Effector memory CD8-positive, alpha-beta T cell (primary cell): Measurements from ENCODE around the gene PCDHGA8.
"Not testable (repeated sequence)": the region's sequence is repeated elsewhere in the genome, so short reads cannot be mapped to it uniquely, and the experiment has no call there.

Source experiments
- ATAC-seq: fragments of 150-1000 bp; cut with Tn5 transposase; replicated peaks from 2 replicates; pipeline ENCODE4 v1.10.0; 2021; ENCODE audit warnings: mild to moderate bottlenecking, moderate library complexity
- DNase-seq, 3 experiments: peaks; one replicate each; pipeline ENCODE4 v3.0.0; 2021
- H3K27ac Mint-ChIP-seq, 2 donors: one replicate each; pipeline ENCODE4 v1.8.0; 2022; ENCODE audit warnings: mild to moderate bottlenecking in 2 of 2, mixed read lengths in 2 of 2, moderate library complexity in 2 of 2
- H3K27me3 Mint-ChIP-seq, 2 donors: one replicate each; pipeline ENCODE4 v1.8.0; 2022; ENCODE audit warnings: mixed read lengths in 2 of 2
- H3K36me3 Mint-ChIP-seq: one replicate; pipeline ENCODE4 v1.8.0; 2022; ENCODE audit warnings: mild to moderate bottlenecking, moderate library complexity, mixed read lengths; ENCODE audit not compliant: insufficient read depth
- H3K4me1 Mint-ChIP-seq, 2 donors: one replicate each; pipeline ENCODE4 v1.8.0; 2022; ENCODE audit warnings: low read depth in 2 of 2, mixed read lengths in 2 of 2
- H3K4me3 Mint-ChIP-seq, 2 donors: one replicate each; pipeline ENCODE4 v1.8.0; 2022; ENCODE audit warnings: mild to moderate bottlenecking in 2 of 2, mixed read lengths in 2 of 2, moderate library complexity in 2 of 2
- H3K9me3 Mint-ChIP-seq, 2 donors: one replicate each; pipeline ENCODE4 v1.8.0; 2022; ENCODE audit warnings: mixed read lengths in 2 of 2

The PCDHGA8 gene

DNA sequence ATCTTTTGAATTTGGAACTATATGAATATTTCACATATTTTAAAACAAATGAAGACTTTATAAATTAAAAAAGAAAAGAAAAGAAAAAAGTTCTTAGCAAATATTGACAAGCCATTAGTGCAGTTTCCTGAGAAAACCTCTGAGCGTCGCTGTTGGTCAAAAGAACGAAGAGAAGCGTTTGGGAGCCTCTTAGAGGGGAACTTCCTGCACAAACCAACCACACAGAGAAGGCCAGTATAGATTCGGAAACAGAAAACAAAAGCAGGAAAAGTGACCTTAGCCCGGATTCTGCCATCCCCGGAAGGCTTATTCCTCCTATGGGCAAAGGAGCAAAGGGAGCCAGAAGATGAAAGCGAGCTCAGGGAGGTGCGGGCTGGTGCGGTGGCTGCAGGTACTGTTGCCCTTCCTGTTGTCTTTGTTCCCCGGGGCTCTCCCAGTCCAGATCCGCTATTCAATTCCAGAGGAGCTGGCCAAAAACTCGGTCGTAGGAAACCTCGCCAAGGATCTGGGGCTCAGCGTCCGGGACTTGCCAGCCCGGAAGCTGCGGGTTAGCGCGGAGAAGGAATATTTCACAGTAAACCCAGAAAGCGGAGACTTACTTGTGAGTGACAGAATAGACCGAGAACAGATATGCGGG is 32.5 kb upstream of the PCDHGA8 start, which contains the start of gene PCDHGB2:
TSS of gene PCDHGB2 (plus strand) at position 205 of the 637 bp plus-strand sequence. CDS start at position 347, 142 bp downstream.
- DNase-seq (peak in 1 of 3 experiments; percentile 20), ATAC-seq (peak; percentile 54)
- Mint-ChIP-seq H3K4me1 (peaks cover 2 to 9% of the 10 kb centered on the region in 2 donors), H3K36me3 (peaks cover 13% of the 10 kb centered on the region), H3K27ac (peak within 1 kb of the TSS; percentile 44 to 47), H3K27me3 (peaks cover 59 to 95% of the 10 kb centered on the region in 2 donors), H3K9me3 (peaks cover 0 to 15% of the 10 kb centered on the region in 2 donors), H3K4me3 (peak within 1 kb of the TSS; percentile 65 to 80)

DNA sequence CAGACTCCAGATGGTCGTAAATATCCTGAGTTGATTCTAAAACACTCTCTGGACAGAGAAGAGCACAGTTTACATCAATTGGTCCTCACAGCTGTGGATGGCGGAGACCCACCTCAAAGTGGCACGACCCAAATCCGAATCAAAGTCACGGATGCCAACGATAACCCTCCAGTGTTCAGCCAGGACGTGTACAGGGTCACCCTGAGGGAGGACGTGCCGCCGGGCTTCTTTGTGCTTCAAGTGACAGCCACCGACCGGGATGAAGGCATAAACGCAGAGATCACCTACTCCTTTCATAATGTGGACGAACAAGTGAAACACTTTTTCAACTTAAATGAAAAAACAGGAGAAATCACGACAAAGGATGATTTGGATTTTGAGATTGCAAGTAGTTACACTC is 31.7 kb upstream of the PCDHGA8 start:
- Mint-ChIP-seq H3K27me3 (peaks cover 60 to 95% of the 10 kb centered on the region in 2 donors), H3K4me3 (peak overlapping the region in 1 of 2 donors; percentile 80), H3K36me3 (peaks cover 16% of the 10 kb centered on the region), H3K27ac (no peak overlapping the region), H3K9me3 (peaks cover 0 to 15% of the 10 kb centered on the region in 2 donors), H3K4me1 (peaks cover 2 to 9% of the 10 kb centered on the region in 2 donors)
- ATAC-seq (no peak), DNase-seq (no peak)

DNA sequence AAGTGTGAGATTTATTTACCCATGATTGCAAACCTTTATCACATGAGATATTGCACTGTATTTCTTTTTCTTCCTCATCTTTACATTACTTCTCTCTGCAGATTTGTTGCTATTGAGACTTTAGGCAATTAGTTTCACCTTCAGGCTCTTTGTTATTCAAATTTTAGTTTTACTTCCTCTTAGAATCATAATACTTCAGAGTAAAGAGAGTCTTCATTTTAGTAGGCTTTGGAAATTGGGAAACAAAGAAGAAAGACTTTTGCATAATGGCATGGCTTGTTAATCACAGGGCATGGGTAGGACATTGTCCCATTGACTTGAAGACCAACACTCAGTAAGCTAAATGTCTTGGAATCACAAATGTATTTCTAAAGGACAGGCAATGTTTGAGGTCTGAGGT is 29.7 kb upstream of the PCDHGA8 start:
- Mint-ChIP-seq H3K9me3 (peaks cover 0 to 15% of the 10 kb centered on the region in 2 donors), H3K36me3 (peaks cover 19% of the 10 kb centered on the region), H3K4me1 (peaks cover 2 to 9% of the 10 kb centered on the region in 2 donors), H3K27ac (no peak overlapping the region), H3K27me3 (peaks cover 52 to 90% of the 10 kb centered on the region in 2 donors), H3K4me3 (no peak overlapping the region)
- ATAC-seq (no peak), DNase-seq (no peak)

DNA sequence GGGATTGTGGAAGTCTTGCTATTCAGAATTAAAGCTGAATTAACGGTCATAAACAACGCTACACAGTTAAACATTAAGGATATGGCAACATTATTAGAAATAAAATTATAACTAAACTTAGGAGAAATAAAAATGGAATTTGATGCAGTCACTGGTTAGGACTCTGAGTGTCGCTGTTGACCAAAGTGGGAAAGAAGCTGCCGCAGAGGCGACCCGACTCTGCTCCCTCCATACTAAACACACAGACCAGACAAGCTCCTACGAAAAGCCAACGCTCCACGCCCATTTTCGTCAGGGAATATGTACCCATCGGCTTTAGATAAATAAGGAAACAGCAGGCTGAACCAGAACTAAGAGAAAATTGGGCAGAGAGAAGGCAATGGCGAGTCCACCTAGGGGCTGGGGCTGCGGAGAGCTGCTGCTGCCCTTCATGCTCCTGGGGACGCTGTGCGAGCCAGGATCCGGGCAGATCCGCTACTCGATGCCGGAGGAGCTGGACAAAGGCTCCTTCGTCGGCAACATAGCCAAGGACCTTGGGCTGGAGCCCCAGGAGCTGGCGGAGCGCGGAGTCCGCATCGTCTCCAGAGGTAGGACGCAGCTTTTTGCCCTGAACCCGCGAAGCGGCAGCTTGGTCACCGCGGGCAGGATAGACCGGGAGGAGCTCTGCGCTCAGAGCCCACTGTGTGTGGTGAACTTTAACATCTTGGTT is 28.3 kb upstream of the PCDHGA8 start, which contains the start of gene PCDHGA5:
TSS of gene PCDHGA5 (plus strand) at position 211 of the 709 bp plus-strand sequence. CDS start at position 380, 169 bp downstream.
- Mint-ChIP-seq H3K4me1 (peaks cover 2 to 9% of the 10 kb centered on the region in 2 donors), H3K27me3 (peaks cover 51 to 89% of the 10 kb centered on the region in 2 donors), H3K36me3 (peaks cover 19% of the 10 kb centered on the region), H3K4me3 (no peak within 1 kb of the TSS), H3K27ac (no peak within 1 kb of the TSS), H3K9me3 (peaks cover 0 to 15% of the 10 kb centered on the region in 2 donors)
- DNase-seq (no peak), ATAC-seq (no peak)

DNA sequence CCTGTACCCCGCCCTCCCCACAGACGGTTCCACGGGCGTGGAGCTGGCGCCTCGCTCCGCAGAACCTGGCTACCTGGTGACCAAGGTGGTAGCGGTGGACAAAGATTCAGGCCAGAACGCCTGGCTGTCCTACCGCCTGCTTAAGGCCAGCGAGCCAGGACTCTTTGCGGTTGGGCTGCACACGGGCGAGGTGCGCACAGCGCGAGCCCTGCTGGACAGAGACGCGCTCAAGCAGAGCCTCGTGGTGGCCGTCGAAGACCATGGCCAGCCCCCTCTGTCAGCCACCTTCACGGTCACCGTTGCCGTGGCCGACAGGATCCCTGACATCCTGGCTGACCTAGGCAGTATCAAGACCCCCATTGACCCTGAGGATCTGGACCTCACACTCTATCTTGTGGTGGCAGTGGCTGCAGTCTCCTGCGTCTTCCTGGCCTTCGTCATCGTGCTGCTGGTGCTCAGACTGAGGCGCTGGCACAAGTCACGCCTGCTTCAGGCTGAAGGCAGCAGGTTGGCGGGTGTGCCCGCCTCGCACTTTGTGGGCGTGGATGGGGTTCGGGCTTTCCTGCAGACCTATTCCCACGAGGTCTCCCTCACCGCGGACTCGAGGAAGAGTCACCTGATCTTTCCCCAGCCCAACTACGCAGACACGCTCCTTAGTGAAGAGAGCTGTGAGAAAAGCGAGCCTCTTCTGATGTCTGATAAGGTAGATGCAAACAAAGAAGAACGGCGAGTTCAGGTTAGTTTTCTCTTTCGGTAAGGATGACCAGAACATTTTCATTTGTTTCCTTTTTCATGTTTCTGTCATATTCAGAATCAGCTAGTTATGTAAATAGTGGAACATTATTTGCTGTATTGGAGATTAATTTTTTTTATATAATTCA is 26.2 kb upstream of the PCDHGA8 start:
- Mint-ChIP-seq H3K36me3 (peaks cover 17% of the 10 kb centered on the region), H3K27ac (no peak overlapping the region), H3K9me3 (peaks cover 0 to 8% of the 10 kb centered on the region in 2 donors), H3K4me3 (no peak overlapping the region), H3K27me3 (peaks cover 52 to 85% of the 10 kb centered on the region in 2 donors), H3K4me1 (peaks cover 3 to 10% of the 10 kb centered on the region in 2 donors)
- ATAC-seq (no peak), DNase-seq (no peak)

DNA sequence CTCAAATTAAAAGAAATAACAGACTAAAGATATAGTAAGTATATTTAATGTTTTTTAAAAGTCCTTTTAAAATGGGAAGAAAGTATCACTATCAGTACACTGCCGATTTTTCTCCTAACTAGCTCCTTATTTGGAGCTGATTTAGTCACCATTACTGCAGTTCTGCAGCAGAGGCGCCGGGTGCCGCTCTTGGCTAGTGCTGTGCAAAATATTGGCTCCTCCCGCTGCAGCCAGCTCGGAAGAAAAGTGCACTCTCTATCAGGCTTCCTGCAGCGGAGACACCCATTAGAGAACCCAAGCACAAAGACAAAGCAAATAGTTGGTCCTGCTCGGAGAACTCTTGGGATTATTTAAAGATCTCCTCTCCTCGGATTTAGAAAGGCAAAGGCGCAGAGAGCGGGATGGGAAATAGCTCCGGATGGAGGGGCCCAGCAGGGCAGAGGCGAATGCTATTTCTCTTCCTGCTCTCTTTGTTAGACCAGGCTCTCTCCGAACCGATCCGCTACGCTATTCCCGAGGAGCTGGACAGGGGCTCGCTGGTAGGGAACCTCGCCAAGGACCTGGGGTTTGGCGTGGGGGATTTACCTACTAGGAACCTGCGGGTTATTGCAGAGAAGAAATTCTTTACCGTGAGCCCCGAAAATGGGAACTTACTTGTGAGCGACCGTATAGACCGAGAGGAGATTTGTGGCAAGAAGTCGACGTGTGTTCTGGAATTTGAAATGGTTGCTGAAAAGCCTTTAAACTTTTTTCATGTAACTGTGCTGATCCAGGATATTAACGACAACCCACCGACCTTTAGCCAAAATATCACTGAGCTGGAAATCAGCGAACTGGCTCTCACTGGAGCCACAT is 22.2 kb upstream of the PCDHGA8 start, which contains the start of gene PCDHGB3:
TSS of gene PCDHGB3 (plus strand) at position 249 of the 855 bp plus-strand sequence. CDS start at position 402, 153 bp downstream.
- H3K36me3 Mint-ChIP-seq, result peaks cover 3% of the 10 kb centered on the region
- H3K4me3 Mint-ChIP-seq, result peak within 1 kb of the TSS; percentile 75 to 86
- peak within 1 kb of the TSS in 1 of 2 donors; percentile 77 for H3K27ac Mint-ChIP-seq
- H3K9me3 Mint-ChIP-seq, result no peaks in the 10 kb centered on the region
- peaks cover 35 to 63% of the 10 kb centered on the region in 2 donors for H3K27me3 Mint-ChIP-seq
- ATAC-seq (peak; percentile 74), DNase-seq (no peak)
- peaks cover 5% of the 10 kb centered on the region in 2 donors for H3K4me1 Mint-ChIP-seq

DNA sequence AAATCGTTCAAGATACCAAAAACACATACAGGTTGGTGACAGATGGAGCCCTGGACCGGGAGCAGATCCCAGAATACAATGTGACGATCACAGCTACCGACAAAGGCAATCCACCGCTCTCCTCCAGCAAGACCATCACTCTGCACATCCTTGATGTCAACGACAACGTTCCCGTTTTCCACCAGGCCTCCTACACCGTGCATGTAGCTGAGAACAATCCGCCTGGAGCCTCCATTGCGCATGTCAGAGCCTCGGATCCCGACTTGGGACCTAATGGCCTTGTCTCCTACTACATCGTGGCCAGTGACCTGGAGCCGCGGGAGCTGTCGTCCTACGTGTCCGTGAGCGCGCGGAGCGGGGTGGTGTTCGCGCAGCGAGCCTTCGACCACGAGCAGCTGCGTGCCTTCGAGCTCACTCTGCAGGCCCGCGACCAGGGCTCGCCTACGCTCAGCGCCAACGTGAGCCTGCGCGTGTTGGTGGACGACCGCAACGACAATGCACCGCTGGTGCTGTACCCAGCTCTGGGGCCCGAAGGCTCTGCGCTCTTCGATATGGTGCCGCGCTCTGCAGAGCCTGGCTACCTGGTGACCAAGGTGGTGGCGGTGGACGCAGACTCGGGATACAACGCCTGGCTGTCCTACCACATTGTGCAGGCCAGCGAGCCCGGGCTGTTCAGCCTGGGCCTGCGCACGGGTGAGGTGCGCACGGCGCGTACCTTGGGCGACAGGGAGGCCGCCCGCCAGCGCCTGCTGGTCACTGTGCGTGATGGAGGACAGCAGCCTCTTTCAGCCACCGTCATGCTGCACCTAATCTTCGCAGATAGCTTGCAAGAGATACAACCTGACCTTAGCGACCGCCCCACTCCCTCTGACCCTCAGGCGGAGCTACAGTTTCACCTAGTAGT is 20.6 kb upstream of the PCDHGA8 start:
- H3K9me3 Mint-ChIP-seq, result peaks cover 0 to 4% of the 10 kb centered on the region in 2 donors
- H3K4me3 Mint-ChIP-seq, result no peak overlapping the region
- H3K27me3 Mint-ChIP-seq, result peaks cover 32 to 59% of the 10 kb centered on the region in 2 donors
- peaks cover 3% of the 10 kb centered on the region for H3K36me3 Mint-ChIP-seq
- ATAC-seq (no peak), DNase-seq (no peak)
- H3K4me1 Mint-ChIP-seq, result peaks cover 5% of the 10 kb centered on the region in 2 donors
- no peak overlapping the region for H3K27ac Mint-ChIP-seq

DNA sequence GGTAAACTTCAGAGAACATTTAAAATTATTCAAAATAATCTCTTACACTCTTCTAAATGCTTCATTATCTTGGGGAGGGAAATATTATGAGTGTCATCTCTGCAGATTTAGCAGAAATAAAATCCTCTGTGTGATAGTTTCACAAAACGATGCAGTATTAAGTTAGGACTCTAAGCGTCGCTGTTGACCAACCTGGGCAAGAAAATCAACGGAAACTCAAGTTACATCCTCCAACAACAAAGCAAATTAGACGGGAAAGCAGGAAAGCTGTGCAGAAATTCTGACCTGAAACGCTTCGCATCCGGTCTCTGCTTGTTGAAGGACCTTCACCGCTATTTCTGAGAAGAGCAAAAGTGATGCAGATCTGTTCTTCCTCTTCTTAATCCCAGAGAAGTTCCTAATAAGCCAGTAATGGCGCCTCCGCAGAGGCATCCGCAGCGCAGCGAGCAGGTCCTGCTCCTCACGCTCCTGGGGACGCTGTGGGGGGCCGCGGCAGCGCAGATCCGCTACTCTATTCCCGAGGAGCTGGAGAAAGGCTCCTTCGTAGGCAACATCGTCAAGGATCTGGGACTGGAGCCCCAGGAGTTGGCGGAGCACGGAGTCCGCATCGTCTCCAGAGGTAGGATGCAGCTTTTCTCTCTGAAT is 18.6 kb upstream of the PCDHGA8 start, which contains the start of gene PCDHGA6:
TSS of gene PCDHGA6 (plus strand) at position 219 of the 645 bp plus-strand sequence. CDS start at position 412, 193 bp downstream.
- Mint-ChIP-seq H3K4me1 (peaks cover 5% of the 10 kb centered on the region in 2 donors), H3K36me3 (no peaks in the 10 kb centered on the region), H3K4me3 (no peak within 1 kb of the TSS), H3K27me3 (peaks cover 30 to 53% of the 10 kb centered on the region in 2 donors), H3K9me3 (peaks cover 0 to 4% of the 10 kb centered on the region in 2 donors), H3K27ac (no peak within 1 kb of the TSS)
- ATAC-seq (no peak), DNase-seq (no peak)

DNA sequence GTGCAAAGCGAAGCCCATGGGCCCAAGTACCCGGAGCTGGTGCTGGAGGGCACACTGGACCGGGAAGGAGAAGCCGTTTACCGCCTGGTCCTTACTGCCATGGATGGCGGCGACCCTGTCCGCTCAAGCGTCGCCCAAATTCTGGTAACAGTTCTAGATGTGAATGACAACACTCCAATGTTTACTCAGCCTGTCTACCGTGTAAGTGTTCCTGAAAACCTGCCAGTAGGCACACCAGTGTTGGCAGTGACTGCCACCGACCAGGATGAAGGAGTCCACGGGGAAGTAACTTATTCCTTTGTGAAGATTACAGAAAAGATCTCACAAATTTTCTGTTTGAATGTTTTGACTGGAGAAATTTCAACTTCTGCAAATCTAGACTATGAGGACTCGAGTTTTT is 17.8 kb upstream of the PCDHGA8 start:
- H3K9me3 Mint-ChIP-seq, result peaks cover 0 to 4% of the 10 kb centered on the region in 2 donors
- ATAC-seq (no peak), DNase-seq (no peak)
- H3K4me1 Mint-ChIP-seq, result peaks cover 5% of the 10 kb centered on the region in 2 donors
- no peaks in the 10 kb centered on the region for H3K36me3 Mint-ChIP-seq
- no peak overlapping the region for H3K27ac Mint-ChIP-seq
- H3K27me3 Mint-ChIP-seq, result peaks cover 26 to 52% of the 10 kb centered on the region in 2 donors
- H3K4me3 Mint-ChIP-seq, result no peak overlapping the region

DNA sequence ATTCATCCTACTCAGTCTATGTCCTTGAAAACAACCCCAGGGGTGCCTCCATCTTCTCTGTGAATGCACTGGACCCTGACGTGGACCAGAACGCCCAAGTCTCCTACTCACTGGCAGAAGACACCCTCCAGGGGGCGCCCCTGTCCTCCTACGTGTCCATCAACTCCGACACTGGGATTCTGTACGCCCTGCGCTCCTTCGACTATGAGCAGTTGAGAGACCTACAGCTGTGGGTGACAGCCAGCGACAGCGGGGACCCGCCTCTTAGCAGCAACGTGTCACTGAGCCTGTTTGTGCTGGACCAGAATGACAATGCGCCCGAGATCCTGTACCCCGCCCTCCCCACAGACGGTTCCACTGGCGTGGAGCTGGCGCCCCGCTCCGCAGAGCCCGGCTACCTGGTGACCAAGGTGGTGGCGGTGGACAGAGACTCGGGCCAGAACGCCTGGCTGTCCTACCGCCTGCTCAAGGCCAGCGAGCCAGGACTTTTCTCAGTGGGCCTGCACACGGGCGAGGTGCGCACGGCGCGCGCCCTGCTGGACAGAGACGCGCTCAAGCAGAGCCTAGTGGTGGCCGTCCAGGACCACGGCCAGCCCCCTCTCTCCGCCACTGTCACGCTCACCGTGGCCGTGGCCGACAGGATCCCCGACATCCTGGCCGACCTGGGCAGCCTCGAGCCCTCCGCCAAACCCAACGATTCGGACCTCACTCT is 16.8 kb upstream of the PCDHGA8 start:
- not testable (repeated sequence) for DNase-seq, H3K4me1 Mint-ChIP-seq, H3K4me3 Mint-ChIP-seq, H3K27ac Mint-ChIP-seq, H3K36me3 Mint-ChIP-seq, ATAC-seq, H3K9me3 Mint-ChIP-seq
- H3K27me3 Mint-ChIP-seq, result peaks cover 18 to 42% of the 10 kb centered on the region in 2 donors
